ENCODE measurements around the gene ALKBH7.

The ALKBH7 gene

DNA sequence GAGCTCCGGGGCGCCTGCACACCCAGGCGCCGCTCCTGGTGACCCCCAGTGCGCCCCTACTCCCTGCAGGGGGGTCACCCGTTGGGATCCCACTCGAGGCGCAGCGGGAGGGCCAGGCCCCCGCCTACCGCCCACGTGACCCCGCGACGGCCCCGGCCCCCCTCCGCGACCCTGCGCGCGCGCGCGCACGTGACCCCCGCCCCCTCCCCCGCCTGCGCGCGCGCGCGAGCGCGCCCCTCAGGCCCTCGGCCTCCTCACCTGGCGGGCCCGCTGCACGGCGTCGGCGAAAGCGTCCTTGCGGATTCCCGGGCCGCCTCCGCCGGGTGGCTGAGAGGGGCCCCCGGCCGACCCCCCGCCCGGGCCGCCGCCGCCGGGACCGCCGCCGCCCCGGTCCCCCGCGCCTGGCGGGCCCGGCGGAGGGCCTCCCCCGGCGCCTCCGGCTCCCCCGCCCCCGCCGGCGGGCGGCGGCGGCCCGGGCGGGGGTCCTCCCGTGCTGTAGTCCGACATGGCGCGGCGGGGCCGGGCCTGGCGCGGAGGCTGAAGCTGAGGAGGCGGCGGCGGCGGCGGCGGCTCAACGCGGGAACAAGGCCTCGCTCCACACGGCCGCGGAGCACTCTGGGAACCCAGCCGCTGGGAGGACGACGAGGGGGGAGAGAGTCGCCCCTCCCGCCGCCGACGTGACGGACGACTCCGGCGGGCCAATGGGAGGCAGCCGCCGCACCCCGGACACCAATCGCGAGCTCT lies 51.8 kb downstream of the ALKBH7 start, which contains the start of gene KHSRP:
Gene KHSRP (minus strand): TSS at position 617 of the 744 bp plus-strand sequence. CDS start 110 bp downstream, at position 507.
- no peak for DNase-seq (ENCODE audit: low read depth, low spot score)

All from smooth muscle cell of the brain vasculature (primary cell).